ENCODE measurements around the gene ORC3.

The ORC3 gene

DNA sequence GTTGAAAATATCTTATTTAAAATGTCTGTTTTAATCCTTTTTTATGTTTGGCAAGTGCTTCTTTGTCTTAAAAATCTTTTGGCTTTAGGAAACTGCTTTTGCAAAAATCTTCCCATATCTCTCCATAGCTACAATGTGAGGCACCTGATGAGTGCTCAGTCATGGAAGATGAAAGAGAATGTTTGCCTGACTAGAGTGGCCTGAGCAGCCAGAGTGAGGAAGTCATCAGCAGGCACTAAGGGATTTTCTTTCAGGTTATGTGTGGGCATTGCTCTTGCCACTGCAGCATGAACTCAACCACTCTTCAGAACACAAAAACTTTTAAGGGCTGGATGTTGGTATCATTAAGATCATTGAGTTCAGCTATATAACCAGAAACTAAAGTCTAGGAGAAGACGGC lies 64.2 kb downstream of the ORC3 start:
- no peak overlapping the region for H3K4me3 ChIP-seq (ENCODE audit: low read depth, low read length)
- TF ChIP-seq, protein P1, sequence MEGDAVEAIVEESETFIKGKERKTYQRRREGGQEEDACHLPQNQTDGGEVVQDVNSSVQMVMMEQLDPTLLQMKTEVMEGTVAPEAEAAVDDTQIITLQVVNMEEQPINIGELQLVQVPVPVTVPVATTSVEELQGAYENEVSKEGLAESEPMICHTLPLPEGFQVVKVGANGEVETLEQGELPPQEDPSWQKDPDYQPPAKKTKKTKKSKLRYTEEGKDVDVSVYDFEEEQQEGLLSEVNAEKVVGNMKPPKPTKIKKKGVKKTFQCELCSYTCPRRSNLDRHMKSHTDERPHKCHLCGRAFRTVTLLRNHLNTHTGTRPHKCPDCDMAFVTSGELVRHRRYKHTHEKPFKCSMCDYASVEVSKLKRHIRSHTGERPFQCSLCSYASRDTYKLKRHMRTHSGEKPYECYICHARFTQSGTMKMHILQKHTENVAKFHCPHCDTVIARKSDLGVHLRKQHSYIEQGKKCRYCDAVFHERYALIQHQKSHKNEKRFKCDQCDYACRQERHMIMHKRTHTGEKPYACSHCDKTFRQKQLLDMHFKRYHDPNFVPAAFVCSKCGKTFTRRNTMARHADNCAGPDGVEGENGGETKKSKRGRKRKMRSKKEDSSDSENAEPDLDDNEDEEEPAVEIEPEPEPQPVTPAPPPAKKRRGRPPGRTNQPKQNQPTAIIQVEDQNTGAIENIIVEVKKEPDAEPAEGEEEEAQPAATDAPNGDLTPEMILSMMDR (IDR thresholded peaks at IDR 0.05; ENCODE audit: insufficient read depth, low read depth, low read length, missing control alignments) = no peak

DNA sequence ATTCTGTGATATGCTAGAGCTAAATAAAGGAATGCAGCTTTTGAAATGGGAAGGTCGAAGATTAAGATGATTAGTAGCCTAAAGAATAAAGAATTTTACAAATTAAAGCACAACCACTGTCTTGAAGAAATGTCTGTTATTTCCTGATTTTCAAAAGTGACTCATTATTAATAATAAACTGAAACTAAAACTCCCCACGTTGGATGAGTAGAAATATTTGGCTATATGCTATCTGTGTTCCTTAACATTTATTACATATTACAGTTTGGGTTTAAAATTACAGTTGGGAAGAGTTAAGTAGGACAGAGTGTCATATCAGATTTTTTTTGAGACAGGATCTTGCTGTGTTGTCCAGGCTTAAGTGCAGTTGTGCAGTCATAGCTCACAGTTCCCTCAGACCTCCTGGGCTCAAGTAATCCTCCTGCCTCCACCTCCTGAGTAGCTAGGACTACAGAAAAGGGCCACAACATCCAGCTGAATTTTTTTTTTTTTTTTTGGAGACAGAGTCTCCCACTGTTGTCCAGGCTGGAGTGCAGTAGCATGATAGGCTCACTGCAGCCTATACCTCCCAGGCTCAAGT lies 65.0 kb downstream of the ORC3 start:
- no peak for DNase-seq (ENCODE audit: low read depth)
- TF ChIP-seq, protein P1 (IDR thresholded peaks at IDR 0.05; ENCODE audit: insufficient read depth, low read depth, low read length, missing control alignments) = no peak
- H3K4me3 ChIP-seq (ENCODE audit: low read depth, low read length) = no peak overlapping the region

More for the DNA sequence above, 64.2 kb downstream of the ORC3 start:
- DNase-seq (ENCODE audit: low read depth) = no peak

DNA sequence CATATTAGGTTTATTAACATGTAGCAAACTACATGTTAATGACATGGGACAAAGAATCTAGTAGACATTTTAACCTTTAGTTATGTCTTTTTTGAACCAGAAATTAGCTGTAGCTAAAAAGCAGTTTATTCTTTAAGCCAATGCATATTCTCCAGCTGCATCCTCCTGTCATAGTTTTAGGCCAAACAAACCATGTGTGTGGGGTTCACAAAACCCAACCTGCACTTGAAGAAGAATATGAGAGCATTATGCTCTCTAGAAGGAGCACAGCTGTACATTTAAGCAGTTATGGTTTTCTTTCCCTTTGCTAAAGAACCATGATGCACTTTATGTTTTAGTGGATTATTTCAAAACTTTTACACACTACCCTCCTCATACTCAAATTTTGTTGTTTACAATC lies 65.9 kb downstream of the ORC3 start:
- no peak for DNase-seq (ENCODE audit: low read depth)
- H3K4me3 ChIP-seq (ENCODE audit: low read depth, low read length) = no peak overlapping the region
- TF ChIP-seq, protein P1 (IDR thresholded peaks at IDR 0.05; ENCODE audit: insufficient read depth, low read depth, low read length, missing control alignments) = no peak

DNA sequence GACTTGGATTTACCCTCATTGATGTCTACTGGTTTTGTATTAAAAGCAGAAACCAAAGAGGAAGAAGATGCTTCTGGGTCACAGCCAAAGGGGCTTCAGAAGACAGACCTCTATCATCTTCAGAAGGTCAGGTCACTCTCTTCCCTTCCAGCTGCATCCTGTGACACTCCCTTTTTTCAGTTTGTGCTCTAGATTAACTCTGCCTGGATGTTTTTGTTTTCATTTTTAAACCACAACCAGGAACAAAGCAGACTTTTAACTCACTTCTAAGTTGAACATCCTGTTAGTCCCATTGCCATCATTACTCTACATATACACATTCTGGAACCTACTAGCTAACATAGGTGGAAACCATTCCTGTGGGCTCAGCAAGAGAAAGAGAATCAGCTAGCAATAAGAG lies 66.9 kb downstream of the ORC3 start:
- no peak overlapping the region for H3K4me3 ChIP-seq (ENCODE audit: low read depth, low read length)
- TF ChIP-seq, protein P1 (IDR thresholded peaks at IDR 0.05; ENCODE audit: insufficient read depth, low read depth, low read length, missing control alignments) = no peak
- DNase-seq (ENCODE audit: low read depth) = peak; percentile 73

DNA sequence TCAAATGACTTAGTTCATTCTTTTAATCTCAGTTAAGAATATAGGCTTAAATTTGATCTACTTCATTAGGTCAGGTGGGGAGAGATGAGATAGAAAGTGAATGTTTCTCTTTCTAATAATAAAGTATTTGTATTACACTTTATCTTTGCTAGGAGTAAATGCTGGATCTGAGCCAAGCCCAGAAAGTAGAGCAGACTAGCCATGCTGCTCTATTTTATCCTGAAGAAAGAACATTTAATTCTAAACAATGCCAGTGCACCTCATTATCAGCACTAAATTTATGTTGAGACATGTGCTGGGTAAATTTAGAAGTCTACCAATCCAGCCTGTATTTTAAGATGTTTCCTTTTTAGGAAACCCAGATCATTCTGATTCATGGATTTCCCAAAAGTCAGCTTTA lies 68.6 kb downstream of the ORC3 start:
- TF ChIP-seq, protein P1 (IDR thresholded peaks at IDR 0.05; ENCODE audit: insufficient read depth, low read depth, low read length, missing control alignments) = no peak
- H3K4me3 ChIP-seq (ENCODE audit: low read depth, low read length) = no peak overlapping the region
- DNase-seq (ENCODE audit: low read depth) = no peak

DNA sequence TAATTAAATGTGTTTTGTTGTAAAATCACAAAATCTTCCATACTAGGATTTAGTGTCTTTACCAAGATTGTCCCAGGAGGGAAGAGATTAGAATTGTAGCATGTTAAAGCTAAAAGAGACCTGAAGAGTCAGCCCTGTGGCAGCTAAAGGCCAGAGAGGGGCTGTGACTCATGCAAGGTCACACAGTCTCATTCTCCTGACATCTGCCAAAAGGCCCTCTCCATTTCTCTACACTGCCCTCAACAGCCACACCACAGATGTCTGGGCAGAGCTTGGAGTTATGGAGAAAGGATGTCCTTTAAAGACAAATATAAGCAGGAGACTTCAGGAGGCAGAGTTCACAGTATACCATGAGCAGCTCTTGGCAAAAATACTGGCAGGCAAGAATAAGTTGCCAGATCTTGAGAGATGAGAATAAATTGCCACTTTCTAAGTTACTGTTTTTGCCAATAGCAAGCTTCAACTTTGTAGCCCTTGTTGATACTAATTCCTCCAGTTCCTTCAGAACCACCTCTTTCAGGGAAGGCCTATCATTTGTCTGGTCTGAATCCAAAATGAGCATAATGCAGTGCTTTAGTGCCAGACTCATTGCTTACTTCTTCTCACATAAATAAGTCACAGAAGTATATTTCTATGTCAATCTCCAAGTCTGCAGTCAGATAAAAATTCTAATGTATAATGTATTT lies 70.4 kb downstream of the ORC3 start:
- TF ChIP-seq, protein P1 (IDR thresholded peaks at IDR 0.05; ENCODE audit: insufficient read depth, low read depth, low read length, missing control alignments) = no peak
- no peak for DNase-seq (ENCODE audit: low read depth)
- H3K4me3 ChIP-seq (ENCODE audit: low read depth, low read length) = no peak overlapping the region

DNA sequence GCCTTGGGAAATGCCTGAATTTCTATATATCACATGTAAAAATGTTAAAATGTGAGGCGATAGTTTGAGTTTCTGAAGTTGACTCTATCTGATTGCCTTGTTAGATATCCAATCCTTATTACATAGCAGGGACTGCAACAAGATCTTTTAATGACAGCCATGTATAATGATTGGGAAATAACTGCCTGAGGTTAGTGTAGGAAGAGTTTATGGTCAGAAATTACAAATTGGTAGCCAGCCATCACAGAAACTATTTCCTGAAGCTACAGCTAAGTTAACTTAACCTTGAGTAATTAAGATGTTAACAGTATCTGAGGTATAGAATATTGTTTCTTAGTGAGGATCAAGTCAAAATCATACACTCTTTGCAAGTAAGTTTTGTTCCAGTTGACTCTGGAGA lies 71.1 kb downstream of the ORC3 start:
- DNase-seq (ENCODE audit: low read depth) = no peak
- no peak overlapping the region for H3K4me3 ChIP-seq (ENCODE audit: low read depth, low read length)
- TF ChIP-seq, protein P1 (IDR thresholded peaks at IDR 0.05; ENCODE audit: insufficient read depth, low read depth, low read length, missing control alignments) = no peak

Data from GM12865 (cell line).